Neural progenitor cell (in vitro differentiated cells): Measurements from ENCODE around the gene CCDC78.

ENCODE experiments used
- EZH2 ChIP-seq: fragments of 200-600 bp; sonication (generic); IDR thresholded peaks from 2 replicates; pipeline ENCODE4 v1.6.1; 2017; ENCODE audit warnings: antibody characterized with exemption, mild to moderate bottlenecking, moderate library complexity
- EZH2phosphoT487 ChIP-seq: fragments of 200-600 bp; sonication (generic); IDR thresholded peaks from 2 replicates; pipeline ENCODE4 v1.6.1; 2017; ENCODE audit warnings: antibody characterized with exemption
- TF ChIP-seq, protein P1 (sequence below): fragments of 200-600 bp; sonication (generic); IDR thresholded peaks from 2 replicates; pipeline ENCODE4 v1.5.1; 2017; ENCODE audit warnings: antibody characterized with exemption, mild to moderate bottlenecking

DNA sequence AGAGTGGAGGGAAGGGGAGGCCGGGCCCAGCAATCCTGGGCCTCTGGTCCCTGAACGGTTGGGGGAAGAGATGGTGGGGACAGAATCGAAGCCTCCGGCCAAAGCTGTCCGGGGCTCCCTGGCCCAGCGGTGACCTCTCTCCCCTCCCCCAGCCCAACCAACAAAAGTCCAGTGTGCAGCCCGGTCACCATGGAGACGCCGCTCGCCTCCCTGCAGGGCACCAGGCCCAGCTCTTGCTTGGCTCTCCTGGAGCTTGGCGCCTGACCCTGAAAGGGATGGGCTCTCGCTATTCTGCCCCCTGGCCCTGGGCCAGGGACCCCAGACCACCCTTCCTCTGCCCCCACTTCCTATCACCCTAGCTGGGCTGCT, 10.1 kb downstream of the CCDC78 start:
- no peak for TF ChIP-seq EZH2
- TF ChIP-seq, protein P1, sequence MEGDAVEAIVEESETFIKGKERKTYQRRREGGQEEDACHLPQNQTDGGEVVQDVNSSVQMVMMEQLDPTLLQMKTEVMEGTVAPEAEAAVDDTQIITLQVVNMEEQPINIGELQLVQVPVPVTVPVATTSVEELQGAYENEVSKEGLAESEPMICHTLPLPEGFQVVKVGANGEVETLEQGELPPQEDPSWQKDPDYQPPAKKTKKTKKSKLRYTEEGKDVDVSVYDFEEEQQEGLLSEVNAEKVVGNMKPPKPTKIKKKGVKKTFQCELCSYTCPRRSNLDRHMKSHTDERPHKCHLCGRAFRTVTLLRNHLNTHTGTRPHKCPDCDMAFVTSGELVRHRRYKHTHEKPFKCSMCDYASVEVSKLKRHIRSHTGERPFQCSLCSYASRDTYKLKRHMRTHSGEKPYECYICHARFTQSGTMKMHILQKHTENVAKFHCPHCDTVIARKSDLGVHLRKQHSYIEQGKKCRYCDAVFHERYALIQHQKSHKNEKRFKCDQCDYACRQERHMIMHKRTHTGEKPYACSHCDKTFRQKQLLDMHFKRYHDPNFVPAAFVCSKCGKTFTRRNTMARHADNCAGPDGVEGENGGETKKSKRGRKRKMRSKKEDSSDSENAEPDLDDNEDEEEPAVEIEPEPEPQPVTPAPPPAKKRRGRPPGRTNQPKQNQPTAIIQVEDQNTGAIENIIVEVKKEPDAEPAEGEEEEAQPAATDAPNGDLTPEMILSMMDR = no peak
- no peak for TF ChIP-seq EZH2phosphoT487
